ENCODE results near the gene SLC7A4. TPM values are rescaled to one million over a fixed set of nuclear protein-coding genes. Genes with fewer than 3 reads are reported as not detected.
"Not testable (repeated sequence)": the region's sequence is repeated elsewhere in the genome, so short reads cannot be mapped to it uniquely, and the experiment has no call there.

Gene SLC7A4
- total RNA-seq, 1 donor from 2014 or later: 8.1 TPM

DNA sequence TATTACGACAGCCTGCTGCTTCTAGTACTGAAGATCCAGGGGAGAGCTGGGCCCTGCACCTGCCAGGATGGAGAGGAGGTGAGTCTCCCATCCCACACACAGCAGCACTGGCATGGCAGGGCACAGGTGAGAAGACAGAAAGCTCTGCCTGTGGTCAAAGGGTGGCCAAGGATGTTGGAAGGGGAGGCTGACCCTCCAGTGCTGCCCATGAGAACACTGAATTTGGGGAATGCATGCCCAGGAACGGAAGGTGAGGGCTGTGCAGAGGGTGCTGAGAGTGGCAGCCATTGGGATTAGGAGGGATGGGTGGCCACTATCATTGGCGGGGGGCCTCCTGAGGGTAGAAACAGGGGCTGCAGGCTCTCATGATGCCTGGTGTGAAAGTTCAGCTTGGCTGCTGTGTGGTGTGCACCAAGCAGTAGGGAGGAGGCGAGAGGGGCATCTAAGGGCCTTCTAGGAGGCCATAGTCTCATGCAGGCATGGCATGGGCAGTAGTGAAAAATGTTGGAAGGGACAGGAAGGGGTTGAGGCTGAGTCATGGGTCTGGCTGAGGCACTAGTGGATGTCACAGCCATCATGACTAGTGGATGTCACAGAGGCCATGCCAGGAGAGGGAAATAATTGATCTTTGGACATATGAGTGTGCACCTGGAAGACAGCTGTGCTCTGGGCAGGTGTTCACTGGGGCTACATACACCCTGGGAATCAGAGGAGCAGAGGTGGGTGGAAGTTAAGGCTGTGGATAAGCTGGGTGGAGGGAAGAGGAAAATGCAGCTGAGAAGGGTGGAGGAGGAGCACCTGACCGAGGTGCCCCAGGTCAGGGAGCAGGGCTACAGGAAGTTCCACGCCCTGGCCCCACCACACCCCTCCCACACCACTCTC lies 10.9 kb upstream of the SLC7A4 start:
- DNase-seq (ENCODE audit: low spot score): no peak

DNA sequence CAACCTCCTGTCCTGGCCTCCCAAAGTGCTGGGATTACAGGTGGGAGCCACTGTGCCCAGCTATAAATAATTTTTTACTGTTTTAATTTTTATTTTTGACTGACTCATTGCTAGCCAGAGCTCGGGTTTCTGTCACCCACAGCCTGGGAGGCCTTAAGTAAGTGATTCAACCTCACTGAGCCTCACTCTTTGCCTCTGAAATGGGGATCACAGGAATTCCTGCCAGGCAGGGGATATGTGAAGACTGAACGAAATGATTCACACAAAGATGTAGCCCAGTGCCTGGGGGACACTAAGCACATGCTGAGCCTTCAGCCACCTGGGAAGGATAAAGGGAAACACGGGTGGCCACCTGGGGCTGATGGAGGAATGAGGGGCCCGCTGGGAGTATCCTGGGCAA lies 9.6 kb upstream of the SLC7A4 start:
- no peak for DNase-seq (ENCODE audit: low spot score)

- not testable (repeated sequence) for DNase-seq (ENCODE audit: low spot score)
Measured at GRCh38 chr22:21039158-21039557, 6.8 kb upstream of the SLC7A4 start.

GRCh38 chr22:21038405-21038804 lies 6.0 kb upstream of the SLC7A4 start:
- DNase-seq (ENCODE audit: low spot score): no peak

- DNase-seq (ENCODE audit: low spot score): no peak
Measured at GRCh38 chr22:21034989-21035388, 2.6 kb upstream of the SLC7A4 start.

DNA sequence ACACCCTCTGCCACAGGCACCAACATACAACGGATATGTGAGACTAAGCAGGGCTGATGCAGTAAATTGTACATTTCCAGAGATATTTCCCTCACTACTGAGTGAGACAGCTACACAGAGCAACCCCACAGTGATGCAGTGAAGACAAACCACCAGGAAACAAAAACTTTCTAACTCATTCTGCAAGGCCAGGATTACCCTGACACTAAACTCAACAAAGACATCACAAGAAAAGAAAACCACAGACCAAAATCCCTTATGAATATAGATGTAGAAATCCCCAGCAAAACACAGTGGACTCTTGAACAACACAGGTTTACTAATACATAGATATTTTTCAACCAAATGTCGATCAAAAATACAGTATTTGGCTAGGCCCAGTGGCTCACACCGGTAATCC lies 1.5 kb upstream of the SLC7A4 start:
- DNase-seq (ENCODE audit: low spot score): no peak

- DNase-seq (ENCODE audit: low spot score): no peak
Measured at GRCh38 chr22:21032868-21033688, 717 bp upstream of the SLC7A4 start.

- DNase-seq (ENCODE audit: low spot score): no peak
Measured at GRCh38 chr22:21031545-21032036, 770 bp downstream of the SLC7A4 start.

- no peak for DNase-seq (ENCODE audit: low spot score)
Measured at GRCh38 chr22:21030621-21031544, 1.5 kb downstream of the SLC7A4 start.

DNA sequence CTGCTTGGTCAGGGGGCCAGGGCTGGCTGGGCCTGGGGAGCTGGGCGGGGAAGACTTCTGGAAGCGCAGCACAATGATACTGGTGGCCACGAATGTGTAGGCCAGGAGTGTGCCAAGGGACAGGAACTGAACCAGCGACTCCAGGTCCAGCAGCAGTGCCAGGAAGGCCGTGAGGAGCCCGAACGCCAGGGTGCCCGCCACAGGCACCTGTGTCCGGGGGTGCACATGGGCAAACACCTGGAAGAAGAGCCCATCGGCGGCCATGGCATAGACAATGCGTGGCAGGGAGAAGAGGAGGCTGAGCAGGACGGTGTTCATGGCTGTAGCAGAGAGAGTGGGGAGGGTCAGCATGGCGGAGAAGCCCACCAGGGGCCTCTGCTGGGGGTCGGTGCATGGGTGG lies 2.3 kb downstream of the SLC7A4 start:
- no peak for DNase-seq (ENCODE audit: low spot score)

DNA sequence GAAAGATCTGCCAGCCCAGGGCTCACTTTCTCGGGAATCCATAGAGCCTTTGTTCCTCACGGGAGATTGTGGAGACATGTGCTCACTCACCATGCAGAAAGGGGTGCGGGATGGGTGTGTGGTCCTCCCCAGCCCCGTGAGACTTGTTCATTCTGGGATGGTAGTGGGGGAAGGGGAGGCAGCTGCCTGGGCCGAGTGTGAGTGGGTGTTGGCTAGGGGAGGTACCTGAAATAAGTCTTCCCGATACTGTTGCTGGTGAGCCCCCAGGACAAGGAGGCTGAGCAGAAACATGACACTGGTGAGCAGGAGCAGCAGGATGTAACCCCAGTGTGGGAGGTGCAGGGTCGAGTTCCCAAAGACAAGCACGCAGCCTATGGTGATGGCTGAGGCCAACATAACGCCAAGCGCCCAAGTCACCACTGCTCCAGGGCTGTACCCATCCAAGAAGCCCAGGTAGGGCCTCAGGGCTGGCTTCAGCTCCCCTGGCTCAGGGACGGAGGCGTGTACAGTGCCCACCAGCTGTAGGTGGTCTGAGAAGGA lies 2.8 kb downstream of the SLC7A4 start:
- DNase-seq (ENCODE audit: low spot score): no peak

- no peak for DNase-seq (ENCODE audit: low spot score)
Measured at GRCh38 chr22:21028277-21029251, 3.8 kb downstream of the SLC7A4 start.

DNA sequence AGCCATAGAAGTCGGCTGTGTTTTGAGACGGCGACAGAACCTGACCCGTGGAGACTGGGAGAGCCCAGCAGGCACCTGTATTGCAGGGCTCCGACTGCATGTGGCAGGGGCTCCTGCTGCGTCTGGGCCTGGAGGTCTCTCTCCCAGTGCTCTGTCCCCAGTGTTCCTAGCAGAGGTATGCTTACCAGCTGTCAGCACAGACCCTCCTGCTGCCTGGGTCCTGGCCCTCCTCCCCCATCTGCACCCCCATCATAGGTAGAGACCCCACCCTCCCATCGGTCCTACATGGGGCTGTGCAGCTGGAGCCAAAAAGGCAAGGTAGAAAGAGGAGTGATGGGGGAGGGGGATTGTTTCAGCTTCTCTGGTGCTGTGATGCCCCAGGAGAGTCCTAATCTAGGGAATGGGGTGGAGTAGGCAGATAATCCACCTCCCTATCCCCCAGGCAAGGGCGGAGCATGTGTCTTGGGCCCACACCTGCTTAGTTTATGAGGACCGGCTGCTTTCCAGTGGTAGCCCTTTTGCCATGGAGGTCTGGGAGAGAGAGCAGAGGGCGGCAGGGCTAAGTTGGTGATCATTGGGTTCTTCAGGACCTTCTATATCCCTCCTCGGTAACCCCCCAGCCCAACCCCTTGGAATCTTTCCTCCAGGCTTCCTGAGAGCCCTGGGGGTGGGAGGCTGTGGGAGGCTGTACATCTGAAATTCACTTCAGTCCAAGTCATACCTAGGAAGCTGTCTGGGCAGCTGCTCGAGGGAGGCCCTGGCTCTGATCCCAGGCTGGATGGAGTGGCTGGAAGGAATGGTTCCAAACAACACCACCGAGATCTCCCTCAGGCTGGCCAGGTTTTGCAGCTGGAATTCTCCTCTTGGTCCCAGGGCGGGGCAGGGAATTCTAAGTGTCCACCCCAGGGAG lies 5.3 kb downstream of the SLC7A4 start:
- DNase-seq (ENCODE audit: low spot score): no peak

DNA sequence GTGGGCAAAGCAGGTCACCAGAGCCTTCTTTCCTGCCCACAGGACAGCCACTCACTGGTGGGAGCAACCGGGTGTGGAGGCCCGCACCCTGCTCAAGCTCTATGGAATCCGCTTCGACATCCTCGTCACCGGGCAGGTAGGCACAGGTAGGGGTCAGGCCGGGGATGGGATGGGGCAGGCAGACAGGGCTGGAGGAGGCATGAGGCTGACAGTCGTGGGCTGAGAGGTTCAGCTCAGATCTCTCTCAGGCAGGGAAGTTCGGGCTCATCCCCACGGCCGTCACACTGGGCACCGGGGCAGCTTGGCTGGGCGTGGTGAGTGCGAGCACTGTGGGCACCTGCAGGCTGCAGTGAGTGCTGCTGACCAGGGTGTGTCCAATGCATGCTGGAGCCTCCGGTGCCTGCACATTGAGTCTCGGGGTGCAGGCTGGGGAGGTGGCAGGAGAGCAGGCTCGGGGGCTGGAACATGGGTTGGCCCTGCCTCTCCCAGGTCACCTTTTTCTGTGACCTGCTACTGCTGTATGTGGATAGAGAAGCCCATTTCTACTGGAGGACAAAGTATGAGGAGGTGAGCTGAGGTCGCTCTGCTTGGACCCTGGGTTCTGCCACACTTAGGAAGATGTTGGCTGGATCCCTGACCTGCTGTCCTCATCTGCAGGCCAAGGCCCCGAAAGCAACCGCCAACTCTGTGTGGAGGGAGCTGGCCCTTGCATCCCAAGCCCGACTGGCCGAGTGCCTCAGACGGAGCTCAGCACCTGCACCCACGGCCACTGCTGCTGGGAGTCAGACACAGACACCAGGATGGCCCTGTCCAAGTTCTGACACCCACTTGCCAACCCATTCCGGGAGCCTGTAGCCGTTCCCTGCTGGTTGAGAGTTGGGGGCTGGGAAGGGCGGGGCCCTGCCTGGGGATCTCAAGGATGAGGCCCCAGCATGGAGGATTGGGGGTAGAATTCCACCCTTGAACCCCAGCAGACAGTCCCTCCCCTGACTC lies 6.3 kb downstream of the SLC7A4 start:
- DNase-seq (ENCODE audit: low spot score): peak; percentile 71

GRCh38 chr22:21025266-21025665 lies 7.1 kb downstream of the SLC7A4 start:
- peak; percentile 76 for DNase-seq (ENCODE audit: low spot score)

- DNase-seq (ENCODE audit: low spot score): no peak
Measured at GRCh38 chr22:21022955-21023614, 9.3 kb downstream of the SLC7A4 start.

GRCh38 chr22:21022507-21022906 lies 9.9 kb downstream of the SLC7A4 start:
- no peak for DNase-seq (ENCODE audit: low spot score)

All from ureter (tissue), 1 donor.